ENCODE results near the gene SHISAL1.

DNA sequence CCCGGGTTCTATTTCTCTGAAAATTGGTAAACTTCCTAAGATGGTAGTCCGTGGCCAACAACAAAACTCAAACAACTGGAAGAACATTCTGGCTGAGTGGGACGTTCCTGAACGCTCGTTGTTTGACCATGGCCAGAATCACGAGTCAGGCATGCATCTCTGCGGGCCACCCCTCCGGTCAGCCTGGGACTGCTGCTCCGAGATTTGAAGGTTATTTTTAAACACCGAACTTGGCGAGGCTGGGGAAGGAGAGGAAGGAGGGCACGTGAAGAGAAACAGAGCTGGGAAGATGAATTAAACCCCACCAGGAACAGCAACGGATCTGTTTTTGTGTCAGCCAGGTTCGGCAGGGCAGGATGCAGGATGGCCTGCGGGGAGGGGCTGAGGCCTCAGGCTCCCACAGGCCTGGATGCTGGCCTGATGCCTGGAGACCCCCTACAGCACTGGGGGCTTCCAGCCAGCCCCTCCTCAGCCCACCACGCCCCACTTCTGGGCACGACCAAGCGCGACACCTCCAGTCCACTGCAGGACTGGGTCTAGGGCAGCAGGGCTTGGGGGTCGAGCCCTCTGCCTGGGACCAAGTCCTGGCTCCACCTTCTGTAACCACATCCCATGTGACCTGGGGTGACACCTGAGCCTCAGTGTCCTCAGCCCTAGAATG lies 5.1 kb downstream of the SHISAL1 start:
- TF ChIP-seq CTCF (IDR thresholded peaks at IDR 0.05; ENCODE audit: low read length): no peak
- no peak for TF ChIP-seq EZH2phosphoT487 (IDR thresholded peaks at IDR 0.05; ENCODE audit: low read length)
